ENCODE results near the gene IPPK. TPM values are rescaled to one million over a fixed set of nuclear protein-coding genes. Genes with fewer than 3 reads are reported as not detected.

The IPPK gene
- total and polyA plus RNA-seq, 2 of the 8 experiments (the other 6 are each of a cell fraction or from before 2014, with no cell fraction given): 10.5 to 13.6 TPM

GRCh38 chr9:92715488-92716231 is 45.7 kb upstream of the IPPK start (continued):
- TF ChIP-seq CBX8 (IDR thresholded peaks at IDR 0.05; ENCODE audit: borderline replicate concordance, low read depth, low read length): no peak
- no peak for TF ChIP-seq CEBPB (IDR thresholded peaks at IDR 0.05; ENCODE audit: low read depth, low read length)
- no peak for TF ChIP-seq TBP (IDR thresholded peaks at IDR 0.05; ENCODE audit: low read depth, low read length)

Data from H1 (cell line).